HEK293 (cell line): ENCODE results near the gene MYL3.

Source experiments
- GFI1B ChIP-seq: fragments of 450-650 bp; formaldehyde crosslinking; IDR thresholded peaks from 2 replicates; pipeline ENCODE4 v1.5.1; 2016; ENCODE audit warnings: missing biosample characterization, missing genetic modification characterization
- MEIS1 ChIP-seq: sonication (generic); formaldehyde crosslinking; IDR thresholded peaks from 2 replicates; pipeline ENCODE4 v1.8.1; 2022; ENCODE audit warnings: missing genetic modification reagents, mild to moderate bottlenecking, borderline replicate concordance
- SP2 ChIP-seq: fragments of 450-650 bp; formaldehyde crosslinking; IDR thresholded peaks from 2 replicates; pipeline ENCODE4 v1.5.1; 2016; ENCODE audit warnings: missing biosample characterization, missing genetic modification characterization
- ZNF23 ChIP-seq: fragments of 450-650 bp; formaldehyde crosslinking; IDR thresholded peaks from 2 replicates; pipeline ENCODE4 v1.5.1; 2016; ENCODE audit warnings: missing biosample characterization, missing genetic modification characterization, borderline replicate concordance
- ZNF239 ChIP-seq: fragments of 450-650 bp; formaldehyde crosslinking; IDR thresholded peaks from 2 replicates; pipeline ENCODE4 v1.5.1; 2016; ENCODE audit warnings: missing biosample characterization, missing genetic modification characterization
- ZNF610 ChIP-seq: fragments of 450-650 bp; formaldehyde crosslinking; IDR thresholded peaks from 2 replicates; pipeline ENCODE4 v1.5.1; 2016; ENCODE audit warnings: missing biosample characterization, missing genetic modification characterization, borderline replicate concordance
- ZNF664 ChIP-seq: fragments of 450-650 bp; formaldehyde crosslinking; IDR thresholded peaks from 2 replicates; pipeline ENCODE4 v1.5.1; 2016; ENCODE audit warnings: missing biosample characterization, missing genetic modification characterization
- ZNF670 ChIP-seq: fragments of 450-650 bp; formaldehyde crosslinking; IDR thresholded peaks from 2 replicates; pipeline ENCODE4 v1.5.1; 2016; ENCODE audit warnings: missing biosample characterization, missing genetic modification characterization, low read depth
- TF ChIP-seq, protein P1 (sequence below): fragments of 450-650 bp; formaldehyde crosslinking; IDR thresholded peaks from 2 replicates; pipeline ENCODE4 v1.5.1; 2016; ENCODE audit warnings: missing biosample characterization, missing genetic modification characterization
- TF ChIP-seq, protein P2 (sequence below): fragments of 450-650 bp; formaldehyde crosslinking; IDR thresholded peaks from 2 replicates; pipeline ENCODE4 v1.5.1; 2016; ENCODE audit warnings: missing biosample characterization, missing genetic modification characterization
- TF ChIP-seq, protein P3 (sequence below): fragments of 450-650 bp; formaldehyde crosslinking; IDR thresholded peaks from 2 replicates; pipeline ENCODE4 v1.5.1; 2016; ENCODE audit warnings: missing biosample characterization, missing genetic modification characterization, low read depth
- TF ChIP-seq, protein P4 (sequence below): fragments of 450-650 bp; formaldehyde crosslinking; IDR thresholded peaks from 2 replicates; pipeline ENCODE4 v1.5.1; 2016; ENCODE audit warnings: missing biosample characterization, missing genetic modification characterization, low read depth

DNA sequence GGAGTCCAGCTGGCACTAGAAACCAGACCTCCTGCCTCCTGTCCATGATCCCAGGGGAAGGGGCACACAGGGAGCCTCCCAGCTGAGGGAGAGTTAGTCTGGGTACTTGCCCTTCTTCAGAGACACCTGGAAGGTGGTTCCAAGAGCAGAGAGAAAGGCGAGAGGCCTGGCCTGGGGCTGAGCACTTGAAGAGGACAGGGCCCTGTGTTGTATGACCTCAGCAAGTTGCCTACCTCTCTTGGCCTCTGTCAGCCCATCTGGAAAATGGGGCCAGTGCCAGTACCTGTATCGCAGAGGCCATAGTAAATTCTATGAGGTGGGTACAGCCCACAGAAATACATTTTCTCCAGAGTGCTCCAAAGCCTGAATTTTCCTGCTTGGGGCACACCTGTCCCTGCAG, 33.8 kb upstream of the MYL3 start:
- TF ChIP-seq ZNF670 (tag by site-specific recombination) (no peak), ZNF610 (tag by site-specific recombination) (no peak), GFI1B (tag by site-specific recombination) (no peak), ZNF239 (no peak), SP2 (tag by site-specific recombination) (no peak), ZNF664 (no peak), MEIS1 (no peak), ZNF23 (tag by site-specific recombination) (no peak)
- TF ChIP-seq, protein P1, sequence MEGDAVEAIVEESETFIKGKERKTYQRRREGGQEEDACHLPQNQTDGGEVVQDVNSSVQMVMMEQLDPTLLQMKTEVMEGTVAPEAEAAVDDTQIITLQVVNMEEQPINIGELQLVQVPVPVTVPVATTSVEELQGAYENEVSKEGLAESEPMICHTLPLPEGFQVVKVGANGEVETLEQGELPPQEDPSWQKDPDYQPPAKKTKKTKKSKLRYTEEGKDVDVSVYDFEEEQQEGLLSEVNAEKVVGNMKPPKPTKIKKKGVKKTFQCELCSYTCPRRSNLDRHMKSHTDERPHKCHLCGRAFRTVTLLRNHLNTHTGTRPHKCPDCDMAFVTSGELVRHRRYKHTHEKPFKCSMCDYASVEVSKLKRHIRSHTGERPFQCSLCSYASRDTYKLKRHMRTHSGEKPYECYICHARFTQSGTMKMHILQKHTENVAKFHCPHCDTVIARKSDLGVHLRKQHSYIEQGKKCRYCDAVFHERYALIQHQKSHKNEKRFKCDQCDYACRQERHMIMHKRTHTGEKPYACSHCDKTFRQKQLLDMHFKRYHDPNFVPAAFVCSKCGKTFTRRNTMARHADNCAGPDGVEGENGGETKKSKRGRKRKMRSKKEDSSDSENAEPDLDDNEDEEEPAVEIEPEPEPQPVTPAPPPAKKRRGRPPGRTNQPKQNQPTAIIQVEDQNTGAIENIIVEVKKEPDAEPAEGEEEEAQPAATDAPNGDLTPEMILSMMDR (tag by site-specific recombination), result no peak
- TF ChIP-seq, protein P2, sequence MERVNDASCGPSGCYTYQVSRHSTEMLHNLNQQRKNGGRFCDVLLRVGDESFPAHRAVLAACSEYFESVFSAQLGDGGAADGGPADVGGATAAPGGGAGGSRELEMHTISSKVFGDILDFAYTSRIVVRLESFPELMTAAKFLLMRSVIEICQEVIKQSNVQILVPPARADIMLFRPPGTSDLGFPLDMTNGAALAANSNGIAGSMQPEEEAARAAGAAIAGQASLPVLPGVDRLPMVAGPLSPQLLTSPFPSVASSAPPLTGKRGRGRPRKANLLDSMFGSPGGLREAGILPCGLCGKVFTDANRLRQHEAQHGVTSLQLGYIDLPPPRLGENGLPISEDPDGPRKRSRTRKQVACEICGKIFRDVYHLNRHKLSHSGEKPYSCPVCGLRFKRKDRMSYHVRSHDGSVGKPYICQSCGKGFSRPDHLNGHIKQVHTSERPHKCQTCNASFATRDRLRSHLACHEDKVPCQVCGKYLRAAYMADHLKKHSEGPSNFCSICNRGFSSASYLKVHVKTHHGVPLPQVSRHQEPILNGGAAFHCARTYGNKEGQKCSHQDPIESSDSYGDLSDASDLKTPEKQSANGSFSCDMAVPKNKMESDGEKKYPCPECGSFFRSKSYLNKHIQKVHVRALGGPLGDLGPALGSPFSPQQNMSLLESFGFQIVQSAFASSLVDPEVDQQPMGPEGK (tag by site-specific recombination), result no peak
- TF ChIP-seq, protein P3, sequence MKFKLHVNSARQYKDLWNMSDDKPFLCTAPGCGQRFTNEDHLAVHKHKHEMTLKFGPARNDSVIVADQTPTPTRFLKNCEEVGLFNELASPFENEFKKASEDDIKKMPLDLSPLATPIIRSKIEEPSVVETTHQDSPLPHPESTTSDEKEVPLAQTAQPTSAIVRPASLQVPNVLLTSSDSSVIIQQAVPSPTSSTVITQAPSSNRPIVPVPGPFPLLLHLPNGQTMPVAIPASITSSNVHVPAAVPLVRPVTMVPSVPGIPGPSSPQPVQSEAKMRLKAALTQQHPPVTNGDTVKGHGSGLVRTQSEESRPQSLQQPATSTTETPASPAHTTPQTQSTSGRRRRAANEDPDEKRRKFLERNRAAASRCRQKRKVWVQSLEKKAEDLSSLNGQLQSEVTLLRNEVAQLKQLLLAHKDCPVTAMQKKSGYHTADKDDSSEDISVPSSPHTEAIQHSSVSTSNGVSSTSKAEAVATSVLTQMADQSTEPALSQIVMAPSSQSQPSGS (tag by site-specific recombination), result no peak
- TF ChIP-seq, protein P4, sequence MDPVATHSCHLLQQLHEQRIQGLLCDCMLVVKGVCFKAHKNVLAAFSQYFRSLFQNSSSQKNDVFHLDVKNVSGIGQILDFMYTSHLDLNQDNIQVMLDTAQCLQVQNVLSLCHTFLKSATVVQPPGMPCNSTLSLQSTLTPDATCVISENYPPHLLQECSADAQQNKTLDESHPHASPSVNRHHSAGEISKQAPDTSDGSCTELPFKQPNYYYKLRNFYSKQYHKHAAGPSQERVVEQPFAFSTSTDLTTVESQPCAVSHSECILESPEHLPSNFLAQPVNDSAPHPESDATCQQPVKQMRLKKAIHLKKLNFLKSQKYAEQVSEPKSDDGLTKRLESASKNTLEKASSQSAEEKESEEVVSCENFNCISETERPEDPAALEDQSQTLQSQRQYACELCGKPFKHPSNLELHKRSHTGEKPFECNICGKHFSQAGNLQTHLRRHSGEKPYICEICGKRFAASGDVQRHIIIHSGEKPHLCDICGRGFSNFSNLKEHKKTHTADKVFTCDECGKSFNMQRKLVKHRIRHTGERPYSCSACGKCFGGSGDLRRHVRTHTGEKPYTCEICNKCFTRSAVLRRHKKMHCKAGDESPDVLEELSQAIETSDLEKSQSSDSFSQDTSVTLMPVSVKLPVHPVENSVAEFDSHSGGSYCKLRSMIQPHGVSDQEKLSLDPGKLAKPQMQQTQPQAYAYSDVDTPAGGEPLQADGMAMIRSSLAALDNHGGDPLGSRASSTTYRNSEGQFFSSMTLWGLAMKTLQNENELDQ, result no peak
